ENCODE measurements around the gene LRG1. TPM values are rescaled to one million over a fixed set of nuclear protein-coding genes. Genes with fewer than 3 reads are reported as not detected.
"Not testable (repeated sequence)": the region's sequence is repeated elsewhere in the genome, so short reads cannot be mapped to it uniquely, and the experiment has no call there.

LRG1 gene
- polyA plus RNA-seq, 1 experiment, result 0.05 TPM

GRCh38 chr19:4543842-4544647 lies 4.2 kb upstream of the LRG1 start:
- H3K4me3 ChIP-seq (ENCODE audit: low read depth, low read length), result no peak overlapping the region
- peaks cover 4% of the 10 kb centered on the region for H3K9me3 ChIP-seq (ENCODE audit: control insufficient read depth, insufficient read depth, low read length)
- CTCF ChIA-PET, result interaction anchor here (1.4 kb wide), 1 partner anchor 23 kb away, joined by 4 read pairs; no protein-coding TSS in a partner anchor
- no peak overlapping the region for H3K27ac ChIP-seq (ENCODE audit: low read depth, low read length)
- POLR2A ChIA-PET, result interaction anchor here (0.5 kb wide), 1 partner anchor 552 kb away, joined by 3 read pairs; no protein-coding TSS in a partner anchor
- no peak for TF ChIP-seq CTCF (IDR thresholded peaks at IDR 0.05; ENCODE audit: low read depth, low read length)
- peaks cover 5% of the 10 kb centered on the region for H3K27me3 ChIP-seq (ENCODE audit: control insufficient read depth, insufficient read depth, low read length)
- no peak for DNase-seq (ENCODE audit: low read depth, low spot score)

GRCh38 chr19:4542896-4543841 lies 3.3 kb upstream of the LRG1 start:
- CTCF ChIA-PET, result no interaction called here
- Histone ChIP-seq H3K4me3 (ENCODE audit: low read depth, low read length) (no peak overlapping the region), H3K9me3 (ENCODE audit: control insufficient read depth, insufficient read depth, low read length) (peaks cover 4% of the 10 kb centered on the region), H3K27ac (ENCODE audit: low read depth, low read length) (no peak overlapping the region), H3K27me3 (ENCODE audit: control insufficient read depth, insufficient read depth, low read length) (peaks cover 9% of the 10 kb centered on the region)
- no peak for TF ChIP-seq CTCF (IDR thresholded peaks at IDR 0.05; ENCODE audit: low read depth, low read length)
- DNase-seq (ENCODE audit: low read depth, low spot score), result no peak
- POLR2A ChIA-PET, result no interaction called here

- H3K9me3 ChIP-seq (ENCODE audit: control insufficient read depth, insufficient read depth, low read length); CTCF ChIA-PET; H3K4me3 ChIP-seq (ENCODE audit: low read depth, low read length); H3K27ac ChIP-seq (ENCODE audit: low read depth, low read length); DNase-seq (ENCODE audit: low read depth, low spot score): not testable (repeated sequence)
- POLR2A ChIA-PET, result interaction anchor here (0.5 kb wide), 1 partner anchor 10 kb away, joined by 3 read pairs; no protein-coding TSS in a partner anchor
- H3K27me3 ChIP-seq (ENCODE audit: control insufficient read depth, insufficient read depth, low read length), result peaks cover 10% of the 10 kb centered on the region
Observed at GRCh38 chr19:4541806-4542145, 1.9 kb upstream of the LRG1 start.

- Histone ChIP-seq H3K9me3 (ENCODE audit: control insufficient read depth, insufficient read depth, low read length) (peaks cover 4% of the 10 kb centered on the region), H3K4me3 (ENCODE audit: low read depth, low read length) (no peak overlapping the region), H3K27me3 (ENCODE audit: control insufficient read depth, insufficient read depth, low read length) (peaks cover 12% of the 10 kb centered on the region), H3K27ac (ENCODE audit: low read depth, low read length) (no peak overlapping the region)
- POLR2A ChIA-PET, result no interaction called here
- TF ChIP-seq CTCF (IDR thresholded peaks at IDR 0.05; ENCODE audit: low read depth, low read length), result no peak
- no peak for DNase-seq (ENCODE audit: low read depth, low spot score)
- CTCF ChIA-PET, result interaction anchor here (0.6 to 1.2 kb wide), 6 partner anchors 17 to 309 kb away, joined by 3 to 8 read pairs (median 3); no protein-coding TSS in a partner anchor
Observed at GRCh38 chr19:4541114-4541805, 1.4 kb upstream of the LRG1 start.

GRCh38 chr19:4539169-4539692 lies 605 bp downstream of the LRG1 start:
- DNase-seq (ENCODE audit: low read depth, low spot score), result no peak
- CTCF ChIA-PET, result interaction anchor here (1.1 kb wide), 1 partner anchor 97 kb away, joined by 3 read pairs; no protein-coding TSS in a partner anchor
- TF ChIP-seq CTCF (IDR thresholded peaks at IDR 0.05; ENCODE audit: low read depth, low read length), result no peak
- peaks cover 4% of the 10 kb centered on the region for H3K9me3 ChIP-seq (ENCODE audit: control insufficient read depth, insufficient read depth, low read length)
- H3K27ac ChIP-seq (ENCODE audit: low read depth, low read length), result no peak overlapping the region
- POLR2A ChIA-PET, result interaction anchor here (0.6 kb wide), 1 partner anchor 77 kb away, joined by 4 read pairs; no protein-coding TSS in a partner anchor
- H3K27me3 ChIP-seq (ENCODE audit: control insufficient read depth, insufficient read depth, low read length), result peaks cover 17% of the 10 kb centered on the region
- H3K4me3 ChIP-seq (ENCODE audit: low read depth, low read length), result no peak overlapping the region
